NB4 (cell line): ENCODE data around the gene DOK7.
A peak's percentile ranks its signal among the peaks of the same experiment; 100 is the strongest.
"Not testable (repeated sequence)": the region's sequence is repeated elsewhere in the genome, so short reads cannot be mapped to it uniquely, and the experiment has no call there.

Source experiments
- DNase-seq: peaks from one replicate; pipeline ENCODE4 v3.0.0; 2010; ENCODE audit warnings: low read depth
- H3K4me3 ChIP-seq: one replicate; pipeline ENCODE4 v1.5.1; 2011; ENCODE audit warnings: mild to moderate bottlenecking, low read depth, low read length, moderate library complexity
- MYC ChIP-seq: IDR thresholded peaks from 2 replicates; pipeline ENCODE4 v1.6.1; 2011; ENCODE audit warnings: low read depth, low read length
- POLR2A ChIP-seq: IDR thresholded peaks from 2 replicates; pipeline ENCODE4 v1.6.1; 2011; ENCODE audit warnings: mild to moderate bottlenecking; ENCODE audit not compliant: insufficient read length; ENCODE audit errors: extremely low read depth
- TF ChIP-seq, protein P1 (sequence below): IDR thresholded peaks from one replicate; pipeline ENCODE4 v1.5.1; 2012; ENCODE audit warnings: low read depth, low read length
- TF ChIP-seq, protein P2 (sequence below): IDR thresholded peaks from 2 replicates; pipeline ENCODE4 v1.6.1; 2011; ENCODE audit warnings: low read depth, low read length

The DOK7 gene

DNA sequence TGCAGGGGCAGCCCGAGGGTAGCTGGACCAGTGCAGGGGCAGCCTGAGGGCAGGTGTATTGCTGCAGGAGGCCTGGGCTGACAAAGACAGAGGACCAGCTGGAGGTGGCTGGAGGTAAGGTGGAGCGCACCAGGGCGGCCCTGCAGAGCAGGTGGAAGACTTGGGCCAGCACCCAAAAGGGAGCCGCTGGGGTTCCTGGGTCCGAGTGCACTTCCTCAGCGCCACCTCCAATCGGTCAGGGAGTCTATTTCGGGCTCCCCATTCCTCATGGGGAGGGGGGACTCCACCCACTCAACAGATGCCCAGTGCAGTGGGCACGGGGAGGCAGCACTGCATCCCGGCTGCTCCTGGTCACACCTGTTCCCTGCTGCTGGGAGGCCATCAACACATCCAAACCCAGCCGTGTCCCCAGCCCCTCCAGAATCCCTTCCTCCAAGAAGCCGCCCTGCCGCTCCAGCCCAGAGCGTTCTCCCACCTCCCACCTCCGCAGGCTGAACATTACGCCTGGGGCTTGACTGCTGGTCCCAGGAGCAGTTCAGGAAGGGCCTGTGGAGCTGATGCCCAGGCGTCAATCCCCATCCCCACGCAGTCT lies 67.7 kb downstream of the DOK7 start:
- peak; percentile 18 for DNase-seq
- H3K4me3 ChIP-seq, result peak overlapping the region; percentile 71
- TF ChIP-seq, protein P1, sequence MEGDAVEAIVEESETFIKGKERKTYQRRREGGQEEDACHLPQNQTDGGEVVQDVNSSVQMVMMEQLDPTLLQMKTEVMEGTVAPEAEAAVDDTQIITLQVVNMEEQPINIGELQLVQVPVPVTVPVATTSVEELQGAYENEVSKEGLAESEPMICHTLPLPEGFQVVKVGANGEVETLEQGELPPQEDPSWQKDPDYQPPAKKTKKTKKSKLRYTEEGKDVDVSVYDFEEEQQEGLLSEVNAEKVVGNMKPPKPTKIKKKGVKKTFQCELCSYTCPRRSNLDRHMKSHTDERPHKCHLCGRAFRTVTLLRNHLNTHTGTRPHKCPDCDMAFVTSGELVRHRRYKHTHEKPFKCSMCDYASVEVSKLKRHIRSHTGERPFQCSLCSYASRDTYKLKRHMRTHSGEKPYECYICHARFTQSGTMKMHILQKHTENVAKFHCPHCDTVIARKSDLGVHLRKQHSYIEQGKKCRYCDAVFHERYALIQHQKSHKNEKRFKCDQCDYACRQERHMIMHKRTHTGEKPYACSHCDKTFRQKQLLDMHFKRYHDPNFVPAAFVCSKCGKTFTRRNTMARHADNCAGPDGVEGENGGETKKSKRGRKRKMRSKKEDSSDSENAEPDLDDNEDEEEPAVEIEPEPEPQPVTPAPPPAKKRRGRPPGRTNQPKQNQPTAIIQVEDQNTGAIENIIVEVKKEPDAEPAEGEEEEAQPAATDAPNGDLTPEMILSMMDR, result no peak
- TF ChIP-seq, protein P2, sequence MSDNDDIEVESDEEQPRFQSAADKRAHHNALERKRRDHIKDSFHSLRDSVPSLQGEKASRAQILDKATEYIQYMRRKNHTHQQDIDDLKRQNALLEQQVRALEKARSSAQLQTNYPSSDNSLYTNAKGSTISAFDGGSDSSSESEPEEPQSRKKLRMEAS, result no peak
- no peak for TF ChIP-seq POLR2A
- TF ChIP-seq MYC, result no peak

DNA sequence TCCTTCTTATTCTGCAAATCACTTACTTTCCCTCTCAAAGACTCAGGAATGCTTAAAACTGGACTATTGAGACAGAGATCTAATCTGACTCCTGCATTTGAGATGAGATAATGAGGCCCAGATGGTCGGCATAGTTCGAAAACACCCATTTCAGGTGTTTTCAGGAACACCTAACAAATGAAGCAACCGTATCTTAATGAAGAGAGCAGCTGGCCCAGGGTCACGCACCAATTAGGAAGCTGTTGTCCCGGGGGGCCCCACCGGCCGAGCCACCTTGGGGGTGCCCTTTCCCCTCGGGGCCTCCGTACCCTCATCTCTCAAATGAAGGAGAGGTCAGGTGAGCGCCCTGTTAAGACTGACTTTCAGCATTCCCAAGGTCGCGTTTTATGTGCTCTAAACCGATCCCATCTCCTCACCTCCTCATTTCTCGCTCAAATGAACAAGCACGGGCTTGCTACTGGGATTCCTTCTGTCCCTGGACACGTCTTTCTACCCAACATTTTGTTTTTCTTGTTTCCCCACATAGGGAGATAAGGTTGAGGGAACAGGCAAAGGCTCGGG lies 68.3 kb downstream of the DOK7 start:
- TF ChIP-seq POLR2A, result no peak
- peak overlapping the region; percentile 71 for H3K4me3 ChIP-seq
- DNase-seq, result no peak

DNA sequence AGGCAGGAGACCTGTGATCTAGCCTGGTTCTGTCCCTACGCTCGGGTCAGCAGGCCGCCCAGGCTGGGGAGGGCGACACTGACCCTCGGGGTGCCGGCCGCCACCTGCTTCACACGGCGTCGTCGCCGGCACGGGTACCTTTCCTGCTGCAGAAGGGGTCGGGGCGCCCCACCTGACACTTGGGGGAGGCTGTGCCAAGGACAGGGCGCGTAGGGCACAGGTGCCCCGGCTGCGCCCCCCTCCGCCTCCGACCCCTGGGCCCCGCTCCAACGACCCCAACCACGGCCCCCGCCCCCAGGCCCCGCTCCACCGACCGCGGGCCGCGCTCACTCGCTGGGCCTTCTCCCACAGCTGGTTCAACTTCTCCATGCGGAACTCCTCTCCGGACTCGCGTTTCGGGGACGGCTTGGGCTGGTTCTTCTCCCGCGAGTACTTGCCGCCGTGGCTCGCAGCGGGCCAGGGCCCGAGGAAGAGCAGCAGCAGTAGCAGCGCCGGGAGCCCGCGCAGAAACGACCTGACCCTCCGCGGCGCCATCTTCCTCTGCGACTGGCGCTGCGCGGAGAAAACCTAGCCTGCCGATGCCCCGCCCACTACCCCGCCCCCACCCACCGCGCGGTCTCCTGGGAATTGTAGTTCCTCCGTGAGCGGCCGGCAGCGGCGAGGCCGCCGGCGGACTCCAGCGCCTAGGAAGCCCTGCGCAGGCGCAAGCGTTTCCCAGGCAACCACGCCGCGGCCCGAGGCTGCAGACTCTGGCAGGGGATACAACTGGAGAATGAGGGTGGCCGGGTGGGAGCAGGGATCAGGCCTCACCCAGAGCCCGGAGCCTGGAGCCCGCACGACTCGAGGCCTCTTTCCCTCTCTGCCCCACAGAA lies 69.0 kb downstream of the DOK7 start, which contains the start of gene LRPAP1:
TSS of gene LRPAP1 (minus strand) at position 544 of the 872 bp plus-strand sequence. CDS start at position 534, 10 bp downstream.
- DNase-seq, result peak; percentile 91
- TF ChIP-seq MYC (no peak), POLR2A (peak; percentile 97)
- TF ChIP-seq, protein P2, result no peak
- TF ChIP-seq, protein P1, result no peak
- peak within 1 kb of the TSS; percentile 71 for H3K4me3 ChIP-seq

DNA sequence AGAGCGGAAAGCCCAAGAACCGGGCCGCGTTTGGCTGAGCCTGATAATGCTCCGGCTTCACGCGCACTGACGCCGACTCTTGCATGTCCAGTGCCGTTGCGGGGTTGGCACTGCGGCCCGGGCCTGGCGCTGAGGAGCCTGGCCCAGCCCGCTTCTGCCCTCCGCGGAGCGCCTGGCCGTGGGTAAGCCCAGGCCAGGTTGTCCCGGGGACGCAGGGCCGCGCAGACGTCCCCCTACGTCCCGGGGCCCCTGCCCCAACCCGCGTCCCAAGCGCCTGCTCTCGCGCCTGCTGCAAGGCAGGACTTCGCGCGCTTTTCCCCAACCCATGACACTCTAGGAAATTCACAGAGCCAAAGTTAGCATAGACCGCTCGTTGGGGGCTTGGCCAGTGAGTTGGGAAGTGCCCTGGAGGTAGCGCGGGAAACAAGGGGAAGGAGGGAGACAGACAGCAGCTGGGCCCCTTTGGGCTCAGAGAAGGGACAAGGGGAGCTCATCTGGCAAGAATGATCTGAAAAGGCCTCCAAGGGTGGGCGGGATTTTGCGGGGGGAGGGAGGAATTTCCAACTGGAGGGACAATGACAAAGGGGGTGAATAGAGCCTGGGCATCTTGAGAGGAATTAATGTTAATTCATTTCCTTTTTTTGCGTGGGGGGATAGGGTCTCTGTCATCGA lies 69.8 kb downstream of the DOK7 start:
- TF ChIP-seq, protein P2, result no peak
- DNase-seq, result no peak
- no peak overlapping the region for H3K4me3 ChIP-seq

DNA sequence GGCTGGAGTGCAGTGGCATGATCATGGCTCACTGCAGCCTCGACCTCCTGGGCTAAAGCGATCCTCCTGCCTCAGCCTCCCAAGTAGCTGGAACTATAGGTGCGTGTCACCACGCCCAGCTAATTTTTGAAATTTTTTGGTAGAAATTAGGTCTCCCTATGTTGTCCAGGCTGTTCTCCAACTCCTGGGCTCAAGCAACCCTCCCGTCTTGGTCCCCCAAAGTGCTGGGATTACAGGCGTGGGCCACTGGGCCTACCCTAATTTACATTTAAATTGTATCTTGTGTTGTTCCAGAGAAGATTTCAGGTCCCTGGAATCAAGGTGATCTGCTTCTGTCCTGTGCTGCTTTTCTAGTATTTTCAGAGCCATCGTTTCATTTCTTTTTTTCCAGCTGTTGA lies 70.3 kb downstream of the DOK7 start:
- TF ChIP-seq, protein P2, result no peak
- TF ChIP-seq MYC, result no peak
- TF ChIP-seq, protein P1, result no peak
- TF ChIP-seq POLR2A, result no peak
- no peak for DNase-seq

DNA sequence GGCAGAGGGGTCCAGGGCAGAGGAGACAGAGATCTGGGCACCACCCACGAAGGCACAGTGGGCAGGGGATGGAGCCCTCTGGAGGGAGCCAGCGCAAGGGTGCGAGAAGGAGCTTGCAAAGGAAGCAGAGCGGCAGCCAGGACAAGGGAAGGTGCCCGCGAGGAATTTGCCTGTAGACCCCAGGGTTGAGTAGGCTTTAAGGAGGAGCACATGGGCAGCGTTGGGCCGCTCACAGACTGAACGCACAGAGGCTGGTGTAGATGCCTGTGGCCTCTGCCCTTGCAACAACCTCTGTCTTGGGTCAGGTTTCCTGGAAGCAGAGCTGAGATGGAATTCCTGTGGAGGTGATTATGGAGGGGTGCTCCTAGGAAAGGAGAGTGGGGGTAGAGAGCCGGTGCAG lies 72.7 kb downstream of the DOK7 start:
- not testable (repeated sequence) for DNase-seq

More for the DNA sequence above, 70.3 kb downstream of the DOK7 start:
- no peak overlapping the region for H3K4me3 ChIP-seq

DNA sequence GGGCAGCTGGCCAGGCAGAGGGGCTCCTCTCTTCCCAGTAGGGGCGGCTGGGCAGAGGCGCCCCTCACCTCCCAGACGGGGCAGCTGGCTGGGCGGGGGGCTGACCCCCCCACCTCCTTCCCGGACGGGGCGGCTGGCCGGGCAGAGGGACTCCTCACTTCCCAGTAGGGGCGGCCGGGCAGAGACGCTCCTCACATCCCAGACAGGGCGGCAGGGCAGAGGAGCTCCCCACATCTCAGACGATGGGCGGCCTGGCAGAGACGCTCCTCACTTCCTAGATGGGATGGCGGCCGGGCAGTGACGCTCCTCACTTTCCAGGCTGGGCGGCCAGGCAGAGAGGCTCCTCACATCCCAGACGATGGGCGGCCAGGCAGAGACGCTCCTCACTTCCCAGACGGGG lies 75.8 kb downstream of the DOK7 start:
- not testable (repeated sequence) for H3K4me3 ChIP-seq, DNase-seq

More for the DNA sequence above, 72.7 kb downstream of the DOK7 start:
- not testable (repeated sequence) for H3K4me3 ChIP-seq

DNA sequence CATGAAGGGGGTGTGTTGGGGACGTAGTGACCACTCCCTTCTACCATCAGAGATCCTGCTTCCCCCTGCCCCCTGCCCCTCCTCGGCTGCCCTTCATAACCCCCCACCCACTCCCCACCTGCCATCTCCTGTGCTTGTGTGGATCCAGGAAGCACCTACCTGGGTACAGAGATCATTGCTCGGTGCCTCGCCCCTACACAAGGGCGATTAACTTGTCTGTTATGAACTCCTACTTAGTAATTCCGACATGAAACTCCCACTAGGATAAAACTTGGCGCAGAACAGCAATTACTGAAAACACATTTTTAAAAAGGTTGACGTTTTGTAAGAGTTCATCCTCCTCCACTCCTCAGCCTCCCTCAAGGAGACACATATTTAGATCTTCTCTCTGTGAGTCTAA lies 80.3 kb downstream of the DOK7 start:
- not testable (repeated sequence) for DNase-seq, H3K4me3 ChIP-seq
